GM12801 (cell line): ENCODE data around the gene SLC44A3.

Experiments used
- TF ChIP-seq, protein P1 (sequence below): IDR thresholded peaks from one replicate; pipeline ENCODE4 v1.5.1; 2011; ENCODE audit warnings: control low read depth; ENCODE audit not compliant: insufficient read length; ENCODE audit errors: extremely low read depth

SLC44A3 gene

GRCh38 chr1:94801919-94802546 is 18.1 kb upstream of the SLC44A3 start:
- TF ChIP-seq, protein P1, sequence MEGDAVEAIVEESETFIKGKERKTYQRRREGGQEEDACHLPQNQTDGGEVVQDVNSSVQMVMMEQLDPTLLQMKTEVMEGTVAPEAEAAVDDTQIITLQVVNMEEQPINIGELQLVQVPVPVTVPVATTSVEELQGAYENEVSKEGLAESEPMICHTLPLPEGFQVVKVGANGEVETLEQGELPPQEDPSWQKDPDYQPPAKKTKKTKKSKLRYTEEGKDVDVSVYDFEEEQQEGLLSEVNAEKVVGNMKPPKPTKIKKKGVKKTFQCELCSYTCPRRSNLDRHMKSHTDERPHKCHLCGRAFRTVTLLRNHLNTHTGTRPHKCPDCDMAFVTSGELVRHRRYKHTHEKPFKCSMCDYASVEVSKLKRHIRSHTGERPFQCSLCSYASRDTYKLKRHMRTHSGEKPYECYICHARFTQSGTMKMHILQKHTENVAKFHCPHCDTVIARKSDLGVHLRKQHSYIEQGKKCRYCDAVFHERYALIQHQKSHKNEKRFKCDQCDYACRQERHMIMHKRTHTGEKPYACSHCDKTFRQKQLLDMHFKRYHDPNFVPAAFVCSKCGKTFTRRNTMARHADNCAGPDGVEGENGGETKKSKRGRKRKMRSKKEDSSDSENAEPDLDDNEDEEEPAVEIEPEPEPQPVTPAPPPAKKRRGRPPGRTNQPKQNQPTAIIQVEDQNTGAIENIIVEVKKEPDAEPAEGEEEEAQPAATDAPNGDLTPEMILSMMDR, result no peak

GRCh38 chr1:94803106-94803505 is 17.1 kb upstream of the SLC44A3 start:
- TF ChIP-seq, protein P1, result no peak

DNA sequence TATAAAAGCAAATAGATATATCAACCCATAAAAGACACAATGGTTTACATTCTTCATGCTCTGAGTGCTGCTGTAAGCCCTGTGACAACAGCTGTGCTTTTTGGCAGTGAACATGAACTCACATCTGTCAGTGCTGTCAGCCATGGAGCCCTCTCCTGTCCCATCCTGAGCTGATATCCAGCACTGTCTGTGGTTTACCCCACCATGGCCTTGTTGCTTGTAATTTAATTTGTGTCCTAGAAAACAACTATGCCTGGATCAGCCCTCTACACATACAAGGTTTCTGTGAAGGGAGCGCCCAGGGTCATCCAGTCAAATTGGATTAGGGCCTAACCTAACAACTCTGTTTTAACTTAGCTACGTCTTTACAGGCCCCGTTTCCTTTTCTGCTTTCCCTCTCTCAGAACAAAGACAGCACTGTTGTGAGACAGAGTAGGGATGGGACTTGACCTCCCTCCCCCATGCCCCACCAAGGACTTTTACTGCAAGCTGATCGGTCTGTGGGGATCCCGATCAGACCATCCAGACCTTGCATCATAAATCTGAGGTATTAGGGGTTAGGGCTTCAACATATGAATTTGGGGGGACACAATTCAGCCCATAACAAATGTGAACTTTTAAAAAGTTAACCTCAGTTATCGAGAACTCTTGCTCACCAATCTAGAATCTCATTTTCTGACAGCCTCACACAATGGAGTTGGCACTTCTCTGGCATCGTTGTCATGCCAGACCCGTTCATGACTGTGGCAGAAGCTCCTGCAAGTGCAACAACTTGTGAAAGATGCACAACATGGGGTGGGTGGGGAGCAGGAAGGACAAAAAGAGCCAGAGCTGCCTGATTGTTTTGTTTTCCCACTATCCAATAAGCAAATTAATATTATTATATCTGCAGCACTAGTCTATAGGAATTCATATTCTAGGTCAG is 16.4 kb upstream of the SLC44A3 start:
- TF ChIP-seq, protein P1, result no peak

GRCh38 chr1:94804442-94804837 is 15.7 kb upstream of the SLC44A3 start:
- TF ChIP-seq, protein P1, result no peak

DNA sequence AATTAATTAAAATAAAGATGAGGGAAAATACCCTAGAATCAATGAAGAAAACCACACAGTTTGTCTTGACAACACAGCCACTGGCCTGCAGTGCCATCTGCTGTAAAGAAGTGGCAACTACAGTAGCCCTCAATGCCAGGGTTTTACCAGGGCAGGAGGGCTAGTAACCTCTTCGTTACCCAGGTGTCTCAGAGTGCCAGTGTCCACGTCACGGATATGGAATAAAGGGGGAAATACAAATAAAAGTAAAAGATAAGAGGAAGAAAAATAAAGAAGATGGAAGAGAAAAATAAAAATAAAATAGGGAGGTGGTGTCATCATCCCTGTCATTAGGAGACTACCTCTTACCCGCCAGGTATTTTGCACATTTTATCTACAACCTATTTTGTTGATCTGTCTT is 14.2 kb upstream of the SLC44A3 start:
- TF ChIP-seq, protein P1, result peak; percentile 27

- TF ChIP-seq, protein P1, result no peak
Measured at GRCh38 chr1:94806441-94806871, 13.7 kb upstream of the SLC44A3 start.

DNA sequence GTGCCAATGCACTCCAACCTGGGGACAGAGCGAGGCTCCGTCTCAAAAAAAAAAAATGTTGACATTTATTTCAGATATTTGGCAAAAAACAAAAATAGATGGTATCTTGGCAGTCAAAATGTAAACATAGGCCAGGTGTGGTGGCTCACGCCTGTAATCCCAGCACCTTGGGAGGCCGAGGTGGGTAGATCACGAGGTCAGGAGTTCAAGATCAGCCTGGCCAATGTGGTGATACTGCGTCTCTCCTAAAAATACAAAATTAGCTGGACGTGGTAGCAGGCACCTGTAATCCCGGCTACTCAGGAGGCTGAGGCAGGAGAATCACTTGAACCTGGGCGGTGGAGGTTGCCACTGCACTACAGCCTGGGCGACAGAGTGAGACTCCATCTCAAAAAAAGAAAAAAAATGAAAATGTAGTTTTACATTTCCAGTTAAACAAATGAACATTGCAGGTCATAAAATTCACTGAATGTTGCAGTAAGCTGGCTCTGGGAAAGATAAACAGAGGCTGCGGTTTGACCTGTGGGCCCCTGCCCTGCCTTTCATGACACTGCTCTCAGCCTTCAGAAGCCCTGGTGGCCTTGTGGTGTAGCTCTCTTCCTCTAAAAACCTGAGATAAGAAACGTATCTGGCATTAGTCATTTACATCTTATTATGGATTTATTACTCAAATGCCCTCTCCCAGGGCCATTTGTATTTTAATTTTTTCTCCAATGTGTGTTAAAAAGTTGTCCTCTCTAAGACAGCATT is 12.2 kb upstream of the SLC44A3 start:
- TF ChIP-seq, protein P1, result no peak
